Measurements from ENCODE around the gene DGKB. TPM values are rescaled to one million over a fixed set of nuclear protein-coding genes. Genes with fewer than 3 reads are reported as not detected.

The DGKB gene
- total and polyA plus RNA-seq, 2 of the 8 experiments (the other 6 are each of a cell fraction or from before 2014, with no cell fraction given), result 1.9 to 2.6 TPM

DNA sequence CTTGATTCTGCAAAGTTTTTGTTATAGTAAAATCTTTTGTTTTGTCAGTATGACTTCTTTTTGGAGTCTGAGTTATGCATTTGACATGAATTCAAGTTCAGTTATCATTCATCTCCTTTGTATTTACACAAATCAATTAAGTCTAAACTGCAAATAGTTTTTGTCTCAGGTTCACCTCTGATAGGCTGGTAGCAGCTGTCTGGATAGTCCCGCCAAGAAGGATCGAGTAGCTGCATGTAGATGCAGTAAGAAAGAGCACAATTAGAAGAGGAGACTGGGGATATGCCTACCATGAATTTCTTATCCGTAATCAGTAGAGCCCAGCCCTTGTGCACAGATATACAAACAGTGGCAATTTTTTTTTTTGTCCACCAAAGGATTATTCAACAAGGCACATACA, 520.6 kb downstream of the DGKB start (continued):
- no peak for TF ChIP-seq KDM5A (IDR thresholded peaks at IDR 0.05; ENCODE audit: low read length)

Measured in H1 (cell line).